H1 (cell line): Measurements from ENCODE around the gene TLR7. TPM values are rescaled to one million over a fixed set of nuclear protein-coding genes. Genes with fewer than 3 reads are reported as not detected.

Source experiments
- CTCF ChIA-PET: fragments of 300-600 bp; sonication (Branson Sonifier 250); formaldehyde crosslinking; loops from one replicate; lab custom pipeline; 2021; ENCODE audit not compliant: partially characterized antibody; lab: Charles Lee
- POLR2A ChIA-PET: fragments of 300-600 bp; sonication (Branson Sonifier 250); formaldehyde crosslinking; loops from one replicate; lab custom pipeline; 2021; ENCODE audit warnings: inconsistent platforms; ENCODE audit not compliant: partially characterized antibody; lab: Charles Lee
- DNase-seq, 2 experiments: peaks; one replicate each; pipeline versions ENCODE4 v3.0.0 to v3.0.0-alpha.2; 2010 to 2022; ENCODE audit warnings: low spot score in 2 of 2, low read depth in 1 of 2, mixed read lengths in 1 of 2
- FAIRE-seq: peaks from 2 replicates; lab custom pipeline; 2011; peaks lifted over from hg19 to GRCh38; lab: Jason Lieb, UNC
- H2AFZ ChIP-seq: 2 replicates; pipeline ENCODE4 v1.8.1; 2012; ENCODE audit warnings: low read length, inconsistent platforms
- H2AK5ac ChIP-seq: 2 replicates; pipeline ENCODE4 v1.6.1; 2013; ENCODE audit warnings: low read depth, low read length
- H2BK120ac ChIP-seq: replicated peaks from 2 replicates; pipeline ENCODE3; 2013; ENCODE audit warnings: low read depth, low read length, inconsistent platforms
- H2BK12ac ChIP-seq: 2 replicates; pipeline ENCODE4 v1.6.1; 2013; ENCODE audit warnings: low read depth, low read length
- H2BK15ac ChIP-seq: 2 replicates; pipeline ENCODE4 v1.6.1; 2013; ENCODE audit warnings: low read length
- H2BK20ac ChIP-seq: 2 replicates; pipeline ENCODE4 v1.6.1; 2013; ENCODE audit warnings: low read length
- H2BK5ac ChIP-seq: 2 replicates; pipeline ENCODE4 v1.6.1; 2013; ENCODE audit warnings: low read depth, low read length
- H3K14ac ChIP-seq: 2 replicates; pipeline ENCODE4 v1.6.1; 2013; ENCODE audit warnings: inconsistent platforms; ENCODE audit not compliant: insufficient read length
- H3K18ac ChIP-seq: 2 replicates; pipeline ENCODE4 v1.6.1; 2013; ENCODE audit warnings: low read length; ENCODE audit errors: extremely low read depth
- H3K23ac ChIP-seq: 2 replicates; pipeline ENCODE4 v1.6.1; 2013; ENCODE audit warnings: inconsistent platforms; ENCODE audit not compliant: insufficient read length
- H3K23me2 ChIP-seq: 2 replicates; pipeline ENCODE4 v1.6.1; 2013; ENCODE audit warnings: low read depth, low read length
- H3K27ac ChIP-seq: 2 replicates; pipeline ENCODE4 v1.6.1; 2011; ENCODE audit warnings: low read depth, low read length, inconsistent platforms
- H3K27me3 ChIP-seq, 4 experiments: replicated peaks in 1 of 4; 1 replicate in 1 of 4; 2 replicates in 3 of 4; pipeline versions ENCODE4 v1.6.1 to v1.8.1; 2011 to 2013; ENCODE audit warnings: low read length in 3 of 4, mild to moderate bottlenecking in 3 of 4, inconsistent platforms in 2 of 4, mixed read lengths in 2 of 4, moderate library complexity in 1 of 4; ENCODE audit not compliant: control insufficient read depth in 3 of 4, insufficient read depth in 3 of 4; ENCODE audit errors: extremely low read depth in 1 of 4
- H3K36me3 ChIP-seq, 4 experiments: 2 replicates each; pipeline versions ENCODE4 v1.6.1 to v1.8.1; 2011 to 2013; ENCODE audit warnings: mild to moderate bottlenecking in 4 of 4, low read length in 3 of 4, moderate library complexity in 2 of 4, control low read depth in 1 of 4, inconsistent platforms in 1 of 4; ENCODE audit not compliant: insufficient read depth in 4 of 4, control insufficient read depth in 2 of 4
- H3K4ac ChIP-seq: replicated peaks from 2 replicates; pipeline ENCODE3; 2013; ENCODE audit warnings: low read length, low read depth, mixed read lengths, inconsistent platforms; ENCODE audit not compliant: insufficient read length
- H3K4me1 ChIP-seq, 4 experiments: replicated peaks in 1 of 4; 1 replicate in 1 of 4; 2 replicates in 3 of 4; pipeline versions ENCODE4 v1.6.1 to v1.8.1; 2011 to 2013; ENCODE audit warnings: low read length in 3 of 4, inconsistent platforms in 2 of 4, mixed read lengths in 1 of 4; ENCODE audit not compliant: insufficient read depth in 4 of 4, control insufficient read depth in 3 of 4
- H3K4me2 ChIP-seq, 2 experiments: 2 replicates each; pipeline versions ENCODE4 v1.6.1 to v1.8.1; 2011 to 2013; ENCODE audit warnings: low read depth in 2 of 2, low read length in 2 of 2, control low read depth in 1 of 2, inconsistent platforms in 1 of 2, mild to moderate bottlenecking in 1 of 2; ENCODE audit not compliant: insufficient read depth in 1 of 2
- H3K4me3 ChIP-seq, 4 experiments: fragments of 200-600, 300-600 bp in 1 of 4; sonication (generic), shearing (Covaris generic), sonication (Bioruptor Twin) in 1 of 4; 2 replicates each; pipeline versions ENCODE4 v1.5.1 to v1.8.1; 2011 to 2016; ENCODE audit warnings: low read length in 4 of 4, low read depth in 3 of 4, control low read depth in 2 of 4, inconsistent platforms in 2 of 4, mild to moderate bottlenecking in 2 of 4, mixed read lengths in 1 of 4, moderate library complexity in 1 of 4; ENCODE audit not compliant: insufficient read depth in 2 of 4; ENCODE audit errors: extremely low read depth in 1 of 4
- H3K56ac ChIP-seq: replicated peaks from 2 replicates; pipeline ENCODE3; 2013; ENCODE audit warnings: low read depth, mild to moderate bottlenecking, mixed read lengths, low read length, inconsistent platforms; ENCODE audit not compliant: insufficient read length
- H3K79me1 ChIP-seq: 2 replicates; pipeline ENCODE4 v1.6.1; 2013; ENCODE audit warnings: low read depth, low read length, control low read depth
- H3K79me2 ChIP-seq, 2 experiments: 2 replicates each; pipeline versions ENCODE4 v1.6.1 to v1.8.1; 2012 to 2013; ENCODE audit warnings: low read length in 2 of 2, mild to moderate bottlenecking in 2 of 2, inconsistent platforms in 1 of 2; ENCODE audit not compliant: insufficient read depth in 2 of 2, control insufficient read depth in 1 of 2
- H3K9ac ChIP-seq, 4 experiments: replicated peaks in 1 of 4; 1 replicate in 1 of 4; 2 replicates in 3 of 4; pipeline versions ENCODE4 v1.6.1 to v1.8.1; 2011 to 2013; ENCODE audit warnings: low read depth in 3 of 4, low read length in 3 of 4, control low read depth in 2 of 4, mild to moderate bottlenecking in 2 of 4, moderate library complexity in 2 of 4, inconsistent platforms in 1 of 4; ENCODE audit errors: extremely low read depth in 1 of 4
- H3K9me3 ChIP-seq, 2 experiments: 2 replicates each; pipeline versions ENCODE4 v1.6.1 to v1.8.1; 2012 to 2013; ENCODE audit warnings: mild to moderate bottlenecking in 2 of 2, moderate library complexity in 2 of 2, control low read depth in 1 of 2, inconsistent platforms in 1 of 2, low read depth in 1 of 2, low read length in 1 of 2, mixed read lengths in 1 of 2; ENCODE audit not compliant: insufficient read depth in 2 of 2
- H4K20me1 ChIP-seq, 2 experiments: replicated peaks in 1 of 2; 2 replicates each; pipeline versions ENCODE3 to v1.8.1; 2011 to 2013; ENCODE audit warnings: inconsistent platforms in 2 of 2, low read length in 2 of 2, mild to moderate bottlenecking in 1 of 2; ENCODE audit not compliant: insufficient read depth in 2 of 2, control insufficient read depth in 1 of 2
- H4K5ac ChIP-seq: 2 replicates; pipeline ENCODE4 v1.6.1; 2013; ENCODE audit warnings: low read length, low read depth, mixed read lengths, inconsistent platforms; ENCODE audit not compliant: insufficient read length
- H4K8ac ChIP-seq: 2 replicates; pipeline ENCODE4 v1.8.0; 2013; ENCODE audit warnings: mild to moderate bottlenecking, moderate library complexity, low read length, inconsistent platforms; ENCODE audit not compliant: insufficient read depth; ENCODE audit errors: extremely low read depth
- H4K91ac ChIP-seq: replicated peaks from 2 replicates; pipeline ENCODE3; 2013; ENCODE audit warnings: low read length, mixed read lengths, inconsistent platforms; ENCODE audit not compliant: insufficient read length
- ATF3 ChIP-seq: IDR thresholded peaks from 2 replicates; pipeline ENCODE4 v1.6.1; 2011; ENCODE audit warnings: low read depth, mild to moderate bottlenecking, low read length; ENCODE audit not compliant: insufficient read depth
- CBX8 ChIP-seq: fragments of 300-800, 300-1000 bp; sonication (generic); IDR thresholded peaks from 2 replicates; pipeline ENCODE4 v1.7.1; 2016; ENCODE audit warnings: low read depth, low read length, borderline replicate concordance
- EP300 ChIP-seq, 2 experiments: IDR thresholded peaks; 1 replicate in 1 of 2; 2 replicates in 1 of 2; pipeline ENCODE4 v1.6.1; 2011 to 2012; ENCODE audit warnings: low read depth in 2 of 2, low read length in 2 of 2, mild to moderate bottlenecking in 2 of 2, borderline replicate concordance in 1 of 2, inconsistent platforms in 1 of 2, moderate library complexity in 1 of 2
- EZH2 ChIP-seq: fragments of 200-600 bp; sonication (generic); IDR thresholded peaks from 2 replicates; pipeline ENCODE4 v1.7.1; 2012; ENCODE audit warnings: low read depth, mild to moderate bottlenecking, moderate library complexity, low read length, inconsistent platforms; ENCODE audit not compliant: severe bottlenecking
- GTF2F1 ChIP-seq: IDR thresholded peaks from 2 replicates; pipeline ENCODE4 v1.6.1; 2012; ENCODE audit warnings: low read depth, low read length, improper control_type of control experiment, borderline replicate concordance
- MAFK ChIP-seq: IDR thresholded peaks from 2 replicates; pipeline ENCODE4 v1.6.1; 2012; ENCODE audit warnings: low read depth, mild to moderate bottlenecking, improper control_type of control experiment, low read length
- POLR2A ChIP-seq, 2 experiments: IDR thresholded peaks; 1 replicate in 1 of 2; 2 replicates in 1 of 2; pipeline ENCODE4 v1.6.1; 2011; ENCODE audit warnings: low read depth in 2 of 2, low read length in 2 of 2, mild to moderate bottlenecking in 2 of 2; ENCODE audit errors: control extremely low read depth in 1 of 2
- RAD21 ChIP-seq, 2 experiments: IDR thresholded peaks in 1 of 2; conservative IDR thresholded peaks in 1 of 2; 2 replicates each; pipeline ENCODE4 v1.6.1; 2011; ENCODE audit warnings: low read depth in 2 of 2, low read length in 2 of 2, improper control_type of control experiment in 1 of 2, inconsistent platforms in 1 of 2, mild to moderate bottlenecking in 1 of 2, moderate library complexity in 1 of 2
- SIN3A ChIP-seq, 2 experiments: IDR thresholded peaks in 1 of 2; conservative IDR thresholded peaks in 1 of 2; 2 replicates each; pipeline ENCODE4 v1.6.1; 2011 to 2012; ENCODE audit warnings: low read length in 2 of 2, improper control_type of control experiment in 1 of 2, low read depth in 1 of 2, mild to moderate bottlenecking in 1 of 2
- SIRT6 ChIP-seq: IDR thresholded peaks from one replicate; pipeline ENCODE4 v1.7.1; 2012; ENCODE audit warnings: low read length, inconsistent platforms
- SRF ChIP-seq: IDR thresholded peaks from 2 replicates; pipeline ENCODE4 v1.6.1; 2011; ENCODE audit warnings: mild to moderate bottlenecking, low read depth, low read length, moderate library complexity
- TBP ChIP-seq: IDR thresholded peaks from 2 replicates; pipeline ENCODE4 v1.6.1; 2011; ENCODE audit warnings: low read depth, low read length, improper control_type of control experiment
- ZNF274 ChIP-seq: IDR thresholded peaks from 2 replicates; pipeline ENCODE4 v1.7.0; 2012; ENCODE audit warnings: low read length, borderline replicate concordance; ENCODE audit errors: extremely low read depth
- WGBS, 2 experiments: shearing (Covaris generic) in 1 of 2; methylation state at CpG; one replicate each; pipeline versions ENCODE4 v1.1.6 to v1.1.7; 2013 to 2015; ENCODE audit warnings: low lambda C conversion rate in 2 of 2, mixed read lengths in 2 of 2, inconsistent platforms in 1 of 2, low coverage in 1 of 2, missing lambda C conversion rate in 1 of 2; ENCODE audit not compliant: insufficient replicate concordance in 2 of 2, insufficient coverage in 1 of 2, insufficient read length in 1 of 2; ENCODE audit errors: extremely low coverage in 1 of 2, missing lambda C conversion rate in 1 of 2; 5-methylcytosine and 5-hydroxymethylcytosine counted together
- polyA plus RNA-seq, 7 experiments: library from polyadenylated mRNA; depleted of rRNA in 3 of 7; stranded (reverse) in 5 of 7; unstranded in 2 of 7; fragments of >200 nt in 5 of 7; fragments of 200-250 nt in 2 of 7; gene quantifications; 1 replicate in 5 of 7; 2 replicates in 1 of 7; 4 replicates in 1 of 7; pipeline versions ENCODE4 v1.2.1 to v1.2.3, GENCODE V29; 2011 to 2013; ENCODE audit warnings: missing spikeins in 2 of 7, mixed read lengths in 2 of 7
- total RNA-seq: library from RNA; stranded (reverse); fragmentation: NEBNext Ultra II Directional; extraction: Animal tissue kit (Norgen Biotek cat#: 25700); gene quantifications from 2 replicates; pipeline ENCODE4 v1.2.1, GENCODE V29; 2021
- TF ChIP-seq, protein P1 (sequence below): IDR thresholded peaks from 2 replicates; pipeline ENCODE4 v1.6.1; 2012; ENCODE audit warnings: inconsistent platforms

TLR7 gene
- total and polyA plus RNA-seq, 2 of the 8 experiments (the other 6 are each of a cell fraction or from before 2014, with no cell fraction given): 0.02 TPM; not detected in 1

DNA sequence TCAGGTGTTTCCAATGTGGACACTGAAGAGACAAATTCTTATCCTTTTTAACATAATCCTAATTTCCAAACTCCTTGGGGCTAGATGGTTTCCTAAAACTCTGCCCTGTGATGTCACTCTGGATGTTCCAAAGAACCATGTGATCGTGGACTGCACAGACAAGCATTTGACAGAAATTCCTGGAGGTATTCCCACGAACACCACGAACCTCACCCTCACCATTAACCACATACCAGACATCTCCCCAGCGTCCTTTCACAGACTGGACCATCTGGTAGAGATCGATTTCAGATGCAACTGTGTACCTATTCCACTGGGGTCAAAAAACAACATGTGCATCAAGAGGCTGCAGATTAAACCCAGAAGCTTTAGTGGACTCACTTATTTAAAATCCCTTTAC, 18.6 kb downstream of the TLR7 start:
- no peaks in the 10 kb centered on the region for H3K36me3 ChIP-seq
- no peak overlapping the region for H3K9ac ChIP-seq
- no peak overlapping the region for H3K14ac ChIP-seq
- no peak overlapping the region for H2AK5ac ChIP-seq
- H2BK20ac ChIP-seq: no peak overlapping the region
- no peaks in the 10 kb centered on the region for H3K4me1 ChIP-seq
- ChIA-PET POLR2A (no interaction called here), CTCF (no interaction called here)
- H3K79me2 ChIP-seq: no peaks in the 10 kb centered on the region
- H3K4me2 ChIP-seq: no peak overlapping the region
- WGBS, 2 experiments: 75% methylated on average over 5 of the region's 5 CpGs; no CpG with 5 or more reads in 1 of the 2 experiments
- no peak overlapping the region for H3K18ac ChIP-seq
- no peak overlapping the region for H3K4me3 ChIP-seq
- no peak overlapping the region for H3K23ac ChIP-seq
- no peak overlapping the region for H3K4ac ChIP-seq
- no peak overlapping the region for H4K91ac ChIP-seq
- H3K27me3 ChIP-seq: no peaks in the 10 kb centered on the region
- H2AFZ ChIP-seq: no peak overlapping the region
- H2BK120ac ChIP-seq: no peak overlapping the region
- H3K23me2 ChIP-seq: no peaks in the 10 kb centered on the region
- H2BK5ac ChIP-seq: no peak overlapping the region
- H2BK12ac ChIP-seq: no peak overlapping the region
- no peak overlapping the region for H2BK15ac ChIP-seq
- H3K9me3 ChIP-seq: no peaks in the 10 kb centered on the region
- no peaks in the 10 kb centered on the region for H3K79me1 ChIP-seq
- H4K20me1 ChIP-seq: no peaks in the 10 kb centered on the region
- FAIRE-seq (no peak), DNase-seq (no peak)
- no peak overlapping the region for H3K27ac ChIP-seq
- H3K56ac ChIP-seq: no peak overlapping the region
- no peak overlapping the region for H4K5ac ChIP-seq
- H4K8ac ChIP-seq: no peak overlapping the region
- TF ChIP-seq, protein P1, sequence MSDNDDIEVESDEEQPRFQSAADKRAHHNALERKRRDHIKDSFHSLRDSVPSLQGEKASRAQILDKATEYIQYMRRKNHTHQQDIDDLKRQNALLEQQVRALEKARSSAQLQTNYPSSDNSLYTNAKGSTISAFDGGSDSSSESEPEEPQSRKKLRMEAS: no peak
- TF ChIP-seq TBP (no peak), EZH2 (no peak), POLR2A (IDR thresholded peaks at IDR 0.05; ENCODE audit: control extremely low read depth in 1 of 2, low read depth in 2 of 2, low read length in 2 of 2) (no peak), SIRT6 (no peak), MAFK (no peak), GTF2F1 (no peak), ATF3 (no peak), SIN3A (conservative IDR thresholded peaks at IDR 0.05 in 1 of 2, IDR thresholded peaks at IDR 0.05 in 1 of 2; ENCODE audit: low read depth in 1 of 2, low read length in 2 of 2) (no peak), SRF (no peak), CBX8 (no peak), ZNF274 (no peak), RAD21 (IDR thresholded peaks at IDR 0.05 in 1 of 2, conservative IDR thresholded peaks at IDR 0.05 in 1 of 2; ENCODE audit: low read depth in 2 of 2, low read length in 2 of 2) (no peak), EP300 (IDR thresholded peaks at IDR 0.05; ENCODE audit: borderline replicate concordance in 1 of 2, low read depth in 2 of 2, low read length in 2 of 2) (no peak)
